K562 (cell line): ENCODE measurements around the gene KCNK16. TPM values are rescaled to one million over a fixed set of nuclear protein-coding genes. Genes with fewer than 3 reads are reported as not detected.

ENCODE experiments used
- ATAC-seq: fragments of 200-7000 bp; cut with Tn5 transposase; 3 replicates; pipeline ENCODE4 v1.9.1; 2020; ENCODE audit warnings: moderate library complexity
- BruUV-seq: library from RNA; stranded (reverse); fragments of 400-500 nt; replicated peaks from 2 replicates; lab custom pipeline; 2021; lab: Mats Ljungman, UMichigan
- CTCF ChIA-PET: fragments of 300-600 bp; formaldehyde crosslinking; extraction: SDS; loops from one replicate; lab custom pipeline; 2021; ENCODE audit warnings: low intra/inter-chr PET ratio; lab: Yijun Ruan, JAX
- POLR2A ChIA-PET: fragments of 300-600, 350-650 bp; sonication (Branson Sonifier 250); formaldehyde crosslinking; extraction: SDS; loops from one replicate; lab custom pipeline; 2021; ENCODE audit warnings: antibody characterized with exemption, inconsistent platforms; lab: Yijun Ruan, JAX
- DNase-seq, 4 experiments: peaks; one replicate each; pipeline versions ENCODE4 v3.0.0 to v3.0.0-alpha.2; 2011 to 2018; ENCODE audit warnings: low spot score in 3 of 4, mixed read lengths in 3 of 4; ENCODE audit errors: extremely low read depth in 1 of 4
- FAIRE-seq: peaks from 2 replicates; lab custom pipeline; 2011; peaks lifted over from hg19 to GRCh38; lab: Jason Lieb, UNC
- H2AFZ ChIP-seq: 2 replicates; pipeline ENCODE4 v1.6.0; 2011; ENCODE audit warnings: low read depth, low read length, control low read depth, inconsistent platforms
- H3K27ac ChIP-seq: fragments of 200-600 bp; 3 replicates; pipeline ENCODE4 v1.8.0; 2011; ENCODE audit warnings: low read depth, mild to moderate bottlenecking, control low read depth, inconsistent platforms, low read length, moderate library complexity, mixed read lengths; ENCODE audit errors: extremely low read depth
- H3K27me3 ChIP-seq, 2 experiments: fragments of 300-600 bp in 1 of 2; 2 replicates in 1 of 2; 3 replicates in 1 of 2; pipeline versions ENCODE4 v1.6.0 to v1.8.0; 2011; ENCODE audit warnings: inconsistent platforms in 2 of 2, low read length in 2 of 2, mild to moderate bottlenecking in 1 of 2, mixed read lengths in 1 of 2, moderate library complexity in 1 of 2; ENCODE audit not compliant: control insufficient read depth in 2 of 2, insufficient read depth in 2 of 2
- H3K36me3 ChIP-seq: fragments of 300-600 bp; 3 replicates; pipeline ENCODE4 v1.8.0; 2011; ENCODE audit warnings: mild to moderate bottlenecking, low read length, inconsistent platforms; ENCODE audit not compliant: control insufficient read depth, insufficient read depth
- H3K4me1 ChIP-seq, 2 experiments: fragments of 200-600 bp in 1 of 2; replicated peaks in 1 of 2; 2 replicates in 1 of 2; 3 replicates in 1 of 2; pipeline versions ENCODE4 v1.5.1 to v1.8.0; 2011; ENCODE audit warnings: inconsistent platforms in 2 of 2, low read length in 2 of 2, mild to moderate bottlenecking in 1 of 2, mixed read lengths in 1 of 2, moderate library complexity in 1 of 2; ENCODE audit not compliant: control insufficient read depth in 2 of 2, insufficient read depth in 2 of 2
- H3K4me2 ChIP-seq: 2 replicates; pipeline ENCODE4 v1.6.1; 2011; ENCODE audit warnings: low read length, control low read depth, inconsistent platforms, mixed read lengths; ENCODE audit not compliant: insufficient read depth
- H3K4me3 ChIP-seq: fragments of 200-600 bp; sonication (generic), shearing (Covaris generic); 2 replicates; pipeline ENCODE4 v1.5.1; 2016; ENCODE audit warnings: control low read depth, inconsistent platforms
- H3K79me2 ChIP-seq: fragments of 200-600 bp; 3 replicates; pipeline ENCODE4 v1.8.0; 2011; ENCODE audit warnings: low read length, inconsistent platforms; ENCODE audit not compliant: control insufficient read depth, insufficient read depth
- H3K9ac ChIP-seq, 2 experiments: 2 replicates each; pipeline versions ENCODE4 v1.6.0 to v1.6.1; 2011; ENCODE audit warnings: low read depth in 2 of 2, low read length in 2 of 2, control low read depth in 1 of 2, inconsistent platforms in 1 of 2, mild to moderate bottlenecking in 1 of 2, mixed read lengths in 1 of 2; ENCODE audit not compliant: insufficient read depth in 1 of 2
- H3K9me1 ChIP-seq: one replicate; pipeline ENCODE4 v1.6.0; 2011; ENCODE audit warnings: inconsistent platforms, mild to moderate bottlenecking, low read length, moderate library complexity; ENCODE audit not compliant: control insufficient read depth, insufficient read depth
- H3K9me3 ChIP-seq: replicated peaks from 2 replicates; pipeline ENCODE4 v1.5.1; 2011; ENCODE audit warnings: low read depth, low read length, inconsistent platforms; ENCODE audit not compliant: control insufficient read depth, insufficient read depth
- H4K20me1 ChIP-seq: replicated peaks from 2 replicates; pipeline ENCODE4 v1.6.1; 2011; ENCODE audit warnings: low read length, inconsistent platforms, mixed read lengths; ENCODE audit not compliant: control insufficient read depth, insufficient read depth
- BCOR ChIP-seq: fragments of 450-650 bp; IDR thresholded peaks from 2 replicates; pipeline ENCODE4 v1.6.1; 2016
- CEBPG ChIP-seq, 3 experiments: fragments of 200-800 bp in 1 of 3; sonication (Bioruptor generic) in 1 of 3; sonication (generic) in 1 of 3; formaldehyde crosslinking in 1 of 3; IDR thresholded peaks in 2 of 3; conservative IDR thresholded peaks in 1 of 3; 2 replicates each; pipeline versions ENCODE4 v1.6.1 to v1.8.0; 2016 to 2022; ENCODE audit warnings: missing compliant biosample characterization in 2 of 3, missing genetic modification characterization in 2 of 3, mild to moderate bottlenecking in 1 of 3, missing genetic modification reagents in 1 of 3
- DDX20 ChIP-seq: fragments of 450-650 bp; IDR thresholded peaks from 2 replicates; pipeline ENCODE4 v1.6.1; 2016; ENCODE audit warnings: missing genetic modification characterization, low read depth, mild to moderate bottlenecking, missing compliant biosample characterization, moderate library complexity
- FUS ChIP-seq: fragments of 200-400 bp; formaldehyde crosslinking; optimal IDR thresholded peaks from 2 replicates; pipeline ENCODE3; 2017; ENCODE audit warnings: low read depth, low read length
- KLF13 ChIP-seq: fragments of 450-650 bp; IDR thresholded peaks from 2 replicates; pipeline ENCODE4 v1.6.1; 2016; ENCODE audit warnings: missing genetic modification characterization, low read depth, mild to moderate bottlenecking, missing compliant biosample characterization, moderate library complexity, borderline replicate concordance
- REST ChIP-seq, 2 experiments: fragments of 450-650 bp; formaldehyde crosslinking in 1 of 2; IDR thresholded peaks; 2 replicates each; pipeline versions ENCODE4 v1.4.0 to v1.6.1; 2014 to 2020; ENCODE audit warnings: mild to moderate bottlenecking in 2 of 2, borderline replicate concordance in 1 of 2, low read depth in 1 of 2
- TRIM24 ChIP-seq, 2 experiments: fragments of 450-650 bp; IDR thresholded peaks; 2 replicates each; pipeline ENCODE4 v1.6.1; 2016
- ZNF589 ChIP-seq: fragments of 200-800 bp; sonication (Bioruptor generic); IDR thresholded peaks from 2 replicates; pipeline ENCODE4 v1.6.1; 2016; ENCODE audit warnings: low read depth, missing genetic modification characterization, missing compliant biosample characterization
- WGBS: fragments of 100-300 bp; shearing (Covaris generic); methylation state at CpG from one replicate; pipeline ENCODE4 v1.1.6; 2016; ENCODE audit warnings: low coverage, mixed read lengths; ENCODE audit not compliant: insufficient coverage; ENCODE audit errors: missing lambda C conversion rate; 5-methylcytosine and 5-hydroxymethylcytosine counted together
- in situ Hi-C: fragments of 300-500 bp; cut with MboI; formaldehyde crosslinking; loops from 4 replicates; pipeline ENCODE4 v1.15.0; 2018; ENCODE audit warnings: inconsistent platforms, mixed read lengths
- intact Hi-C: fragments of 100-400 bp; cut with micrococcal nuclease; formaldehyde crosslinking; loops from 2 replicates; pipeline ENCODE4 v1.14.2; 2022
- polyA plus RNA-seq, 8 experiments: library from polyadenylated mRNA; depleted of rRNA in 4 of 8; stranded (reverse) in 5 of 8; unstranded in 3 of 8; fragments of >200 nt; fragmentation: Nextera tagmentation in 2 of 8; fragmentation: Illumina TruSeq in 1 of 8; extraction: Ambion mirVana in 2 of 8; extraction: Trizol in 1 of 8; gene quantifications; 2 replicates each; pipeline versions ENCODE4 v1.2.1 to v1.2.3, GENCODE V29; 2011 to 2014; ENCODE audit warnings: inconsistent platforms in 1 of 8, missing spikeins in 1 of 8
- total RNA-seq, 7 experiments: library from RNA; depleted of rRNA in 6 of 7; stranded (reverse); fragments of >200 nt in 6 of 7; fragmentation: Illumina TruSeq in 2 of 7; extraction: Trizol in 2 of 7; gene quantifications; 2 replicates each; pipeline versions ENCODE4 v1.2.1 to v1.2.3, GENCODE V29; 2011 to 2021; ENCODE audit warnings: low replicate concordance in 1 of 7
- TF ChIP-seq, protein P1 (sequence below): IDR thresholded peaks from 2 replicates; pipeline ENCODE4 v1.6.1; 2011; ENCODE audit not compliant: insufficient read length; ENCODE audit errors: extremely low read depth

KCNK16 gene
- total and polyA plus RNA-seq, 9 of the 15 experiments (the other 6 are each of a cell fraction or from before 2014, with no cell fraction given), result not detected

DNA sequence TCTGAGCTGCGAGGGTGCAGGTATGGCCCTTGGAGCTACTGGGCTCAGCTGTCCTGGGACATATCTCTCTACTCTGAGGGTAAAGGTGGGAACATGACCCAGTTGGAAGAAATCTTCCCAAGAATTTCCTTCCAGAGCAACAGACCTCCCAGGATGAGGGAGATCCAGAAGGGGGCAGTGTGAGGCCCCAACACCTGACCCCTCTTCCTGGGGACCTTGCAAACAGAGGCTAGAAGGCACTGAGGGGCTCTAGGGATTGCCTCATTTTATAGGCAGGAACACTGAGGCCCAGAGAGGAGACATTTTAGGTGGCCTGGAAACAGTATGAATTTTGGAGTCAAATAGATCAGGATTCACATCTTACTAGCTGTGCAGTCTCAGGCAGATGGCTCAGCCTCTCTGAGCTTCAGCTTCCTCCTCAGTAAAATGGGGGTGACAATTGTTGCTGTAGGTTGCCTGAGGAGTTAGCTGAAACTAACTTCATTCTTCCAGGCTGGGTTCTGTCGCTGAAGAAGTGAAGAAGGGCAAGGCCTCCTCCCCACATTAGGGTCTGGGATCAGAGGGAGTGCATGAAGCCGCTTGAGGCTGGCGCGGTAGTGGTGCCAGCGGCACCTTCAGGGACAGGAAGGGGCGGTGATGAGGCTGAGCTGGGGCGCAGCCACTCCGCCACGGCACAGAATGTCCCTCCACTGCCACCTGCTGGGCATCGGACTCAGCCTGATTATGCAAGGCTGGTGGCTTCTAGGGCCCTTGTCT lies 19.7 kb downstream of the KCNK16 start:
- Histone ChIP-seq H3K4me1 (peaks cover 0 to 13% of the 10 kb centered on the region in 2 experiments; a peak in 3 of 5 replicates), H3K27me3 (peaks cover 27 to 66% of the 10 kb centered on the region in 2 experiments), H2AFZ (peak overlapping the region; percentile 66; the same call in 1 of the 2 replicates), H3K4me3 (no peak overlapping the region), H4K20me1 (peaks cover 13% of the 10 kb centered on the region; the same call in 1 of the 2 replicates), H3K4me2 (peak overlapping the region; percentile 60), H3K9me1 (peaks cover 7% of the 10 kb centered on the region), H3K27ac (no peak overlapping the region), H3K9ac (peak overlapping the region in 1 of 2 experiments; percentile 36; a peak in 1 of 4 replicates), H3K9me3 (no peaks in the 10 kb centered on the region), H3K79me2 (no peaks in the 10 kb centered on the region), H3K36me3 (no peaks in the 10 kb centered on the region)
- DNase-seq (peak; percentile 89 to 94 (median 92)), FAIRE-seq (peak; percentile 95), ATAC-seq (peak; percentile 95)
- POLR2A ChIA-PET, result interaction anchor here (0.8 to 1.7 kb wide), 6 partner anchors 9 to 151 kb away, joined by 3 to 6 read pairs (median 4); no protein-coding TSS in a partner anchor
- WGBS, result 0% methylated on average over 11 of the region's 11 CpGs
- no TSS peak for BruUV-seq
- in situ Hi-C loops (loop anchor here (5.0 kb wide), 2 partner anchors 136 to 431 kb away; no protein-coding TSS in a partner anchor), intact Hi-C loops (loop anchor here (1.0 to 5.0 kb wide), 3 partner anchors 137 to 330 kb away; no protein-coding TSS in a partner anchor)
- CTCF ChIA-PET, result interaction anchor here (0.5 to 4.0 kb wide), 8 partner anchors 73 to 330 kb away, joined by 3 to 84 read pairs (median 4); partner anchors contain the start of gene KCNK5
- no peak for TF ChIP-seq TRIM24 (IDR thresholded peaks at IDR 0.05)
- TF ChIP-seq, protein P1, sequence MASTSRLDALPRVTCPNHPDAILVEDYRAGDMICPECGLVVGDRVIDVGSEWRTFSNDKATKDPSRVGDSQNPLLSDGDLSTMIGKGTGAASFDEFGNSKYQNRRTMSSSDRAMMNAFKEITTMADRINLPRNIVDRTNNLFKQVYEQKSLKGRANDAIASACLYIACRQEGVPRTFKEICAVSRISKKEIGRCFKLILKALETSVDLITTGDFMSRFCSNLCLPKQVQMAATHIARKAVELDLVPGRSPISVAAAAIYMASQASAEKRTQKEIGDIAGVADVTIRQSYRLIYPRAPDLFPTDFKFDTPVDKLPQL, result no peak
- no peak for TF ChIP-seq ZNF589 (CRISPR knock-in tag)
- TF ChIP-seq REST (IDR thresholded peaks at IDR 0.05; ENCODE audit: borderline replicate concordance), result peak; percentile 95
- TF ChIP-seq REST (CRISPR knock-in tag; IDR thresholded peaks at IDR 0.05; ENCODE audit: low read depth), result no peak
- TF ChIP-seq CEBPG (CRISPR knock-in tag; IDR thresholded peaks at IDR 0.05), result peak; percentile 80
- TF ChIP-seq CEBPG (tag; conservative IDR thresholded peaks at IDR 0.05 in 1 of 2, IDR thresholded peaks at IDR 0.05 in 1 of 2), result peak; percentile 54 to 92; a peak in 3 of 4 replicates
- peak; percentile 65; the same call in 1 of the 2 replicates for TF ChIP-seq KLF13 (tag)
- peak; percentile 81 for TF ChIP-seq BCOR
- TF ChIP-seq DDX20 (tag), result no peak
- no peak for TF ChIP-seq FUS
